Measurements from ENCODE around the gene OTULIN. TPM values are rescaled to one million over a fixed set of nuclear protein-coding genes. Genes with fewer than 3 reads are reported as not detected.
A peak's percentile ranks its signal among the peaks of the same experiment; 100 is the strongest.

OTULIN gene
- total and polyA plus RNA-seq, 2 donors (not counting 1 experiment from before 2014, with no cell fraction given), result 9.8 to 17.8 TPM

DNA sequence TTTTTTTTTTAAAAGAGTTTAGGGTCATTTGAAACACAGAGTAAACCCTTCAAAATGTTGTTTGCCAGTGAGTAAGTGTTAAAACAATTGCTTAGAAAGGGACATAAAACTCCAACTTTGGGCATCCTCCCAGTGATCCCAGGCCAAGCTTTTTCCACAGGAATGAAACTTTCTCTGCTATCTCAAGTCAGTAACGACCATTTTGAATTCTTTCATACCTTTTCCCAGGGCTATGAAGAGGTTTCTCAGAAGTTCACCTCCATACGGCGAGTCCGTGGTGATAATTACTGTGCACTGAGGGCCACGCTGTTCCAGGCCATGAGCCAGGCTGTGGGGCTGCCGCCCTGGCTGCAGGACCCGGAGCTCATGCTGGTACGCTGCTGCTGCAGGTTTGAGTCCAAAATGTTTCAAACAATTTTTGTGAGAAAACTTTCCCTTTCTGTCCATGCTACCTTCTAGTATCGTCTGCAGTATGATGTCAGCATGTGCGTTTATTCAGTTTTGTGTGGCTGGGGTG lies 16.8 kb downstream of the OTULIN start:
- peak in 1 of 2 donors; percentile 55 for DNase-seq (ENCODE audit: low read depth in 2 of 2)
- peaks cover 21% of the 10 kb centered on the region for H3K79me2 ChIP-seq (ENCODE audit: control insufficient read depth, insufficient read depth, low read length)
- TF ChIP-seq, protein P1, sequence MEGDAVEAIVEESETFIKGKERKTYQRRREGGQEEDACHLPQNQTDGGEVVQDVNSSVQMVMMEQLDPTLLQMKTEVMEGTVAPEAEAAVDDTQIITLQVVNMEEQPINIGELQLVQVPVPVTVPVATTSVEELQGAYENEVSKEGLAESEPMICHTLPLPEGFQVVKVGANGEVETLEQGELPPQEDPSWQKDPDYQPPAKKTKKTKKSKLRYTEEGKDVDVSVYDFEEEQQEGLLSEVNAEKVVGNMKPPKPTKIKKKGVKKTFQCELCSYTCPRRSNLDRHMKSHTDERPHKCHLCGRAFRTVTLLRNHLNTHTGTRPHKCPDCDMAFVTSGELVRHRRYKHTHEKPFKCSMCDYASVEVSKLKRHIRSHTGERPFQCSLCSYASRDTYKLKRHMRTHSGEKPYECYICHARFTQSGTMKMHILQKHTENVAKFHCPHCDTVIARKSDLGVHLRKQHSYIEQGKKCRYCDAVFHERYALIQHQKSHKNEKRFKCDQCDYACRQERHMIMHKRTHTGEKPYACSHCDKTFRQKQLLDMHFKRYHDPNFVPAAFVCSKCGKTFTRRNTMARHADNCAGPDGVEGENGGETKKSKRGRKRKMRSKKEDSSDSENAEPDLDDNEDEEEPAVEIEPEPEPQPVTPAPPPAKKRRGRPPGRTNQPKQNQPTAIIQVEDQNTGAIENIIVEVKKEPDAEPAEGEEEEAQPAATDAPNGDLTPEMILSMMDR (conservative IDR thresholded peaks at IDR 0.05 in 1 of 2, IDR thresholded peaks at IDR 0.05 in 1 of 2; ENCODE audit: low read depth in 1 of 2, low read length in 2 of 2), result no peak
- no peak for TF ChIP-seq EZH2 (IDR thresholded peaks at IDR 0.05; ENCODE audit: low read length, missing control alignments)
- H3K4me1 ChIP-seq (ENCODE audit: control insufficient read depth, extremely low read depth, insufficient read depth, low read length), result no peaks in the 10 kb centered on the region
- no peak overlapping the region for H3K4me2 ChIP-seq (ENCODE audit: extremely low read depth, insufficient read depth, low read length)
- H3K27me3 ChIP-seq (ENCODE audit: control insufficient read depth, insufficient read depth, low read length), result no peaks in the 10 kb centered on the region
- no peak overlapping the region for H2AFZ ChIP-seq (ENCODE audit: low read length)
- no peaks in the 10 kb centered on the region for H3K9me3 ChIP-seq (ENCODE audit: control insufficient read depth, insufficient read depth, low read depth, low read length)
- no peak overlapping the region for H3K27ac ChIP-seq (ENCODE audit: insufficient read depth, low read length)
- no peaks in the 10 kb centered on the region for H4K20me1 ChIP-seq (ENCODE audit: control insufficient read depth, extremely low read depth, insufficient read depth, low read length)
- peaks cover 8% of the 10 kb centered on the region for H3K36me3 ChIP-seq (ENCODE audit: control insufficient read depth, insufficient read depth, low read length)
- H3K4me3 ChIP-seq (replicated peaks in 1 of 4; ENCODE audit: control extremely low read depth in 1 of 4, insufficient read depth in 1 of 4, low read depth in 3 of 4, low read length in 4 of 4), result no peak overlapping the region
- H3K9ac ChIP-seq (ENCODE audit: insufficient read depth, low read length), result no peak overlapping the region

DNA sequence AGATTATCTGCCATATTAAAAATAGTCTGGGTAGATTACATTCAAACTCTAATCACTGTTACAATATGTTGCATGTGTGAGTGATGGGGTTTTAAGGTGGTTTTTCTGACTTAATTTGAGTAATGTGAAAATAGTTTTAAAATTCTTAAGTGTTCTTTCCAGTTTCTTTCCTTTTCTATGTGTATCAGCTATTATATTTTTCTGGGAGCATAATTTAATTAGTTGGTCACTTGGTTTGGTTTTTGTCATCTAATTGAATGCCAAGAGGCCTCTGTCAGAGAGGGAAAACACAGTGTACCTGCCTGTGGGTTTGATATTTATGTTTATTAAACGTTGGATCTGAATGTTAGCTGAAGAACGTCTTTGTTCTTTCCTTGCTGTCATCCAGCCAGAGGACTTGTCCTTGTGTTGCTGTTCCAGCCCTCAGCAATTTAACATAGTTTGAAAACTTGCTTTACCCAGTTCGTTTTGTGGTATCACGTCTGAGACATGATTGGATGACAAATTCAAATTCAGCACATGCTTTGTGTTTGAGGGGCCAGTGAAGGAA lies 19.5 kb downstream of the OTULIN start:
- no peak overlapping the region for H3K4me2 ChIP-seq (ENCODE audit: extremely low read depth, insufficient read depth, low read length)
- H2AFZ ChIP-seq (ENCODE audit: low read length), result no peak overlapping the region
- H3K27ac ChIP-seq (ENCODE audit: insufficient read depth, low read length), result no peak overlapping the region
- TF ChIP-seq EZH2 (IDR thresholded peaks at IDR 0.05; ENCODE audit: low read length, missing control alignments), result no peak
- TF ChIP-seq, protein P1 (conservative IDR thresholded peaks at IDR 0.05 in 1 of 2, IDR thresholded peaks at IDR 0.05 in 1 of 2; ENCODE audit: low read depth in 1 of 2, low read length in 2 of 2), result no peak
- no peaks in the 10 kb centered on the region for H4K20me1 ChIP-seq (ENCODE audit: control insufficient read depth, extremely low read depth, insufficient read depth, low read length)
- H3K79me2 ChIP-seq (ENCODE audit: control insufficient read depth, insufficient read depth, low read length), result peaks cover 6% of the 10 kb centered on the region
- H3K9me3 ChIP-seq (ENCODE audit: control insufficient read depth, insufficient read depth, low read depth, low read length), result no peaks in the 10 kb centered on the region
- no peaks in the 10 kb centered on the region for H3K27me3 ChIP-seq (ENCODE audit: control insufficient read depth, insufficient read depth, low read length)
- peaks cover 12% of the 10 kb centered on the region for H3K36me3 ChIP-seq (ENCODE audit: control insufficient read depth, insufficient read depth, low read length)
- no peaks in the 10 kb centered on the region for H3K4me1 ChIP-seq (ENCODE audit: control insufficient read depth, extremely low read depth, insufficient read depth, low read length)
- H3K4me3 ChIP-seq (replicated peaks in 1 of 4; ENCODE audit: control extremely low read depth in 1 of 4, insufficient read depth in 1 of 4, low read depth in 3 of 4, low read length in 4 of 4), result no peak overlapping the region
- H3K9ac ChIP-seq (ENCODE audit: insufficient read depth, low read length), result no peak overlapping the region
- no peak for DNase-seq (ENCODE audit: low read depth in 2 of 2)

DNA sequence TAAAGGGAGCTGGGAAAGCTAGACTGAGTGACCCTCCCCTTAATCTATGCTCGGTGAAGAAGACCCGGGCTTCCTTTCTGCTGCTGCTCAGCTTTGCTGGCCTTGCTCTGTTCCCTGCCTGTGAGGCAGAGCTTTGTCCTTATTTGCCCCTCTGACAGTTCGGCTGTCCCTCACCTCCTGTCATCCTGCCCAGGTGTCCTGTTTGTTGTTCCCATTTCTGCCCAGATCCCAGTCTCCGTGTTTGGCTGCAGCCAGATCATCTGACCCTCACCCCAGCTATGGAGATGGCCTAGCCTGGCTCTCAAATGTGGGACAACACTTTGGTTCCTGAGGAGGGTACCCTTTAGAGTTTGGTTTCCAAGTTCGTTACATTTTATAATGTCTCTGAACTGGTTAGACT lies 20.2 kb downstream of the OTULIN start:
- H3K4me2 ChIP-seq (ENCODE audit: extremely low read depth, insufficient read depth, low read length), result no peak overlapping the region
- H3K79me2 ChIP-seq (ENCODE audit: control insufficient read depth, insufficient read depth, low read length), result peaks cover 3% of the 10 kb centered on the region
- H3K36me3 ChIP-seq (ENCODE audit: control insufficient read depth, insufficient read depth, low read length), result peaks cover 13% of the 10 kb centered on the region
- H4K20me1 ChIP-seq (ENCODE audit: control insufficient read depth, extremely low read depth, insufficient read depth, low read length), result no peaks in the 10 kb centered on the region
- no peak overlapping the region for H2AFZ ChIP-seq (ENCODE audit: low read length)
- no peaks in the 10 kb centered on the region for H3K27me3 ChIP-seq (ENCODE audit: control insufficient read depth, insufficient read depth, low read length)
- H3K27ac ChIP-seq (ENCODE audit: insufficient read depth, low read length), result no peak overlapping the region
- DNase-seq (ENCODE audit: low read depth in 2 of 2), result no peak
- H3K9me3 ChIP-seq (ENCODE audit: control insufficient read depth, insufficient read depth, low read depth, low read length), result no peaks in the 10 kb centered on the region
- TF ChIP-seq, protein P1 (conservative IDR thresholded peaks at IDR 0.05 in 1 of 2, IDR thresholded peaks at IDR 0.05 in 1 of 2; ENCODE audit: low read depth in 1 of 2, low read length in 2 of 2), result no peak
- TF ChIP-seq EZH2 (IDR thresholded peaks at IDR 0.05; ENCODE audit: low read length, missing control alignments), result no peak
- no peak overlapping the region for H3K4me3 ChIP-seq (replicated peaks in 1 of 4; ENCODE audit: control extremely low read depth in 1 of 4, insufficient read depth in 1 of 4, low read depth in 3 of 4, low read length in 4 of 4)
- H3K4me1 ChIP-seq (ENCODE audit: control insufficient read depth, extremely low read depth, insufficient read depth, low read length), result no peaks in the 10 kb centered on the region
- no peak overlapping the region for H3K9ac ChIP-seq (ENCODE audit: insufficient read depth, low read length)

Data from fibroblast of lung (primary cell).